Stomach (tissue), 4 donors: ENCODE measurements around the gene TH.

Experiments
- CTCF ChIP-seq, 7 experiments: fragments of 450-650 bp in 4 of 7; fragments of 200-600 bp in 3 of 7; sonication (generic) in 3 of 7; IDR thresholded peaks; one replicate each; pipeline ENCODE4 v1.5.1; 2016 to 2019; ENCODE audit warnings: antibody characterized with exemption in 7 of 7, control low read depth in 2 of 7, mild to moderate bottlenecking in 1 of 7
- EP300 ChIP-seq: sonication (generic); formaldehyde crosslinking; IDR thresholded peaks from one replicate; pipeline ENCODE4 v1.6.1; 2017; ENCODE audit warnings: antibody characterized with exemption
- POLR2A ChIP-seq, 4 donors: fragments of 450-650 bp; IDR thresholded peaks; one replicate each; pipeline ENCODE4 v1.6.1; 2016; ENCODE audit warnings: antibody characterized with exemption in 4 of 4, control low read depth in 2 of 4, mild to moderate bottlenecking in 1 of 4, moderate library complexity in 1 of 4

GRCh38 chr11:2182075-2182474, 10.5 kb upstream of the TH start:
- TF ChIP-seq CTCF (IDR thresholded peaks at IDR 0.05): no peak
- TF ChIP-seq POLR2A (IDR thresholded peaks at IDR 0.05): no peak
- TF ChIP-seq EP300: no peak
